ENCODE results near the gene RGS8.

The RGS8 gene

GRCh38 chr1:182639330-182639729 is 45.1 kb downstream of the RGS8 start:
- no peak for TF ChIP-seq EZH2phosphoT487 (IDR thresholded peaks at IDR 0.05; ENCODE audit: borderline replicate concordance)
- TF ChIP-seq CTCF (conservative IDR thresholded peaks at IDR 0.05; ENCODE audit: low read length), result no peak
- Histone ChIP-seq H3F3A (ENCODE audit: low read depth) (no peaks in the 10 kb centered on the region), H2AFZ (ENCODE audit: low read length) (no peak overlapping the region), H3K79me2 (ENCODE audit: insufficient read depth, low read length) (no peaks in the 10 kb centered on the region), H3K4me3 (ENCODE audit: low read length, poor library complexity, severe bottlenecking) (no peak overlapping the region), H3K27me3 (ENCODE audit: insufficient read depth, low read length, poor library complexity, severe bottlenecking) (no peaks in the 10 kb centered on the region), H3K9me2 (replicated peaks; ENCODE audit: low read depth, low read length) (no peaks in the 10 kb centered on the region), H3K36me3 (ENCODE audit: insufficient read depth, low read length) (no peaks in the 10 kb centered on the region), H3K4me1 (ENCODE audit: insufficient read depth, low read length, poor library complexity, severe bottlenecking) (no peaks in the 10 kb centered on the region), H3K9me3 (ENCODE audit: insufficient read depth, low read depth, low read length) (no peaks in the 10 kb centered on the region), H3K4me2 (ENCODE audit: low read depth, low read length, poor library complexity, severe bottlenecking) (no peak overlapping the region), H4K20me1 (ENCODE audit: insufficient read depth, low read length, poor library complexity, severe bottlenecking) (no peaks in the 10 kb centered on the region), H3K9ac (ENCODE audit: low read depth, low read length, poor library complexity, severe bottlenecking) (no peak overlapping the region)

- TF ChIP-seq CTCF (conservative IDR thresholded peaks at IDR 0.05; ENCODE audit: low read length) (no peak), EZH2phosphoT487 (IDR thresholded peaks at IDR 0.05; ENCODE audit: borderline replicate concordance) (no peak)
- H3K9me3 ChIP-seq (ENCODE audit: insufficient read depth, low read depth, low read length), result no peaks in the 10 kb centered on the region
- H3K4me1 ChIP-seq (ENCODE audit: insufficient read depth, low read length, poor library complexity, severe bottlenecking), result no peaks in the 10 kb centered on the region
- H3K4me2 ChIP-seq (ENCODE audit: low read depth, low read length, poor library complexity, severe bottlenecking), result no peak overlapping the region
- no peaks in the 10 kb centered on the region for H3F3A ChIP-seq (ENCODE audit: low read depth)
- H2AFZ ChIP-seq (ENCODE audit: low read length), result no peak overlapping the region
- no peaks in the 10 kb centered on the region for H3K36me3 ChIP-seq (ENCODE audit: insufficient read depth, low read length)
- no peaks in the 10 kb centered on the region for H3K27me3 ChIP-seq (ENCODE audit: insufficient read depth, low read length, poor library complexity, severe bottlenecking)
- no peaks in the 10 kb centered on the region for H3K79me2 ChIP-seq (ENCODE audit: insufficient read depth, low read length)
- H3K9ac ChIP-seq (ENCODE audit: low read depth, low read length, poor library complexity, severe bottlenecking), result no peak overlapping the region
- no peaks in the 10 kb centered on the region for H4K20me1 ChIP-seq (ENCODE audit: insufficient read depth, low read length, poor library complexity, severe bottlenecking)
- H3K4me3 ChIP-seq (ENCODE audit: low read length, poor library complexity, severe bottlenecking), result no peak overlapping the region
- H3K9me2 ChIP-seq (replicated peaks; ENCODE audit: low read depth, low read length), result no peaks in the 10 kb centered on the region
These were observed 46.6 kb downstream of the RGS8 start for GRCh38 chr1:182637769-182638168.

- H4K20me1 ChIP-seq (ENCODE audit: insufficient read depth, low read length, poor library complexity, severe bottlenecking), result no peaks in the 10 kb centered on the region
- no peak overlapping the region for H3K9ac ChIP-seq (ENCODE audit: low read depth, low read length, poor library complexity, severe bottlenecking)
- TF ChIP-seq EZH2phosphoT487 (IDR thresholded peaks at IDR 0.05; ENCODE audit: borderline replicate concordance) (no peak), CTCF (conservative IDR thresholded peaks at IDR 0.05; ENCODE audit: low read length) (no peak)
- H3K4me2 ChIP-seq (ENCODE audit: low read depth, low read length, poor library complexity, severe bottlenecking), result no peak overlapping the region
- no peaks in the 10 kb centered on the region for H3K36me3 ChIP-seq (ENCODE audit: insufficient read depth, low read length)
- H3K9me2 ChIP-seq (replicated peaks; ENCODE audit: low read depth, low read length), result no peaks in the 10 kb centered on the region
- H3K4me3 ChIP-seq (ENCODE audit: low read length, poor library complexity, severe bottlenecking), result no peak overlapping the region
- no peaks in the 10 kb centered on the region for H3K79me2 ChIP-seq (ENCODE audit: insufficient read depth, low read length)
- no peak overlapping the region for H2AFZ ChIP-seq (ENCODE audit: low read length)
- no peaks in the 10 kb centered on the region for H3K27me3 ChIP-seq (ENCODE audit: insufficient read depth, low read length, poor library complexity, severe bottlenecking)
- H3K4me1 ChIP-seq (ENCODE audit: insufficient read depth, low read length, poor library complexity, severe bottlenecking), result peaks cover 4% of the 10 kb centered on the region
- H3K9me3 ChIP-seq (ENCODE audit: insufficient read depth, low read depth, low read length), result no peaks in the 10 kb centered on the region
- no peaks in the 10 kb centered on the region for H3F3A ChIP-seq (ENCODE audit: low read depth)
These were observed 48.5 kb downstream of the RGS8 start for GRCh38 chr1:182635871-182636270.

Measured in Loucy (cell line).